Caco-2 (cell line): ENCODE measurements around the gene TMEFF2. TPM values are rescaled to one million over a fixed set of nuclear protein-coding genes. Genes with fewer than 3 reads are reported as not detected.

Experiments used
- BruUV-seq: library from RNA; stranded (reverse); fragments of 400-500 nt; replicated peaks from 2 replicates; lab custom pipeline; 2021; lab: Mats Ljungman, UMichigan
- CTCF ChIA-PET: fragments of 300-600 bp; sonication (Branson Sonifier 250); formaldehyde crosslinking; loops from one replicate; lab custom pipeline; 2022; ENCODE audit warnings: antibody characterized with exemption; lab: Charles Lee
- POLR2A ChIA-PET: fragments of 300-600 bp; sonication (Branson Sonifier 250); formaldehyde crosslinking; loops from one replicate; lab custom pipeline; 2022; ENCODE audit warnings: antibody characterized with exemption; lab: Charles Lee
- DNase-seq, 2 experiments: peaks; one replicate each; pipeline versions ENCODE4 v3.0.0 to v3.0.0-alpha.2; 2020 to 2022
- H3K27me3 ChIP-seq: replicated peaks from 2 replicates; pipeline ENCODE4 v1.6.0; 2011; ENCODE audit warnings: low read length; ENCODE audit not compliant: control insufficient read depth, insufficient read depth
- H3K36me3 ChIP-seq: 2 replicates; pipeline ENCODE4 v1.5.1; 2011; ENCODE audit warnings: low read length; ENCODE audit not compliant: control insufficient read depth, insufficient read depth
- H3K4me1 ChIP-seq: fragments of 250-450 bp; sonication (Bioruptor Pico); 2 replicates; pipeline ENCODE4 v1.5.1; 2020; ENCODE audit warnings: mild to moderate bottlenecking
- H3K4me3 ChIP-seq: 2 replicates; pipeline ENCODE4 v1.5.1; 2011; ENCODE audit warnings: low read depth, mild to moderate bottlenecking, control low read depth, low read length
- H3K9me3 ChIP-seq: fragments of 250-450 bp; sonication (Bioruptor Pico); 2 replicates; pipeline ENCODE4 v1.5.1; 2020; ENCODE audit warnings: mild to moderate bottlenecking, moderate library complexity
- H3K27ac Mint-ChIP-seq: one replicate; pipeline ENCODE4 v1.8.0; 2022; ENCODE audit warnings: mixed read lengths; ENCODE audit not compliant: unreplicated experiment
- H3K27me3 Mint-ChIP-seq: one replicate; pipeline ENCODE4 v1.8.0; 2022; ENCODE audit warnings: mixed read lengths; ENCODE audit not compliant: insufficient read depth, unreplicated experiment
- H3K36me3 Mint-ChIP-seq: one replicate; pipeline ENCODE4 v1.8.0; 2022; ENCODE audit warnings: mild to moderate bottlenecking, mixed read lengths; ENCODE audit not compliant: insufficient read depth, unreplicated experiment
- H3K4me1 Mint-ChIP-seq: one replicate; pipeline ENCODE4 v1.8.0; 2022; ENCODE audit warnings: low read depth, mixed read lengths; ENCODE audit not compliant: unreplicated experiment
- H3K4me3 Mint-ChIP-seq: one replicate; pipeline ENCODE4 v1.8.0; 2022; ENCODE audit warnings: mild to moderate bottlenecking, moderate library complexity, mixed read lengths; ENCODE audit not compliant: unreplicated experiment
- H3K9me3 Mint-ChIP-seq: one replicate; pipeline ENCODE4 v1.8.0; 2022; ENCODE audit warnings: mixed read lengths; ENCODE audit not compliant: unreplicated experiment
- CTCF ChIP-seq, 2 experiments: fragments of 200-600 bp in 1 of 2; IDR thresholded peaks; 1 replicate in 1 of 2; 2 replicates in 1 of 2; pipeline versions ENCODE4 v1.5.1 to v1.8.0; 2011 to 2022; ENCODE audit warnings: antibody characterized with exemption in 1 of 2, control low read depth in 1 of 2, inconsistent platforms in 1 of 2, low read depth in 1 of 2, low read length in 1 of 2, mild to moderate bottlenecking in 1 of 2, moderate library complexity in 1 of 2; ENCODE audit not compliant: insufficient read depth in 1 of 2, severe bottlenecking in 1 of 2, unreplicated experiment in 1 of 2
- intact Hi-C: fragments of 100-400 bp; cut with micrococcal nuclease; formaldehyde crosslinking; loops from one replicate; pipeline ENCODE4 v1.10.0; 2022; ENCODE audit not compliant: unreplicated experiment
- total RNA-seq: library from RNA; stranded (reverse); gene quantifications from 2 replicates; pipeline ENCODE4 v1.2.3, GENCODE V29; 2022

TMEFF2 gene
- total RNA-seq, 1 experiment from 2014 or later: not detected

GRCh38 chr2:192070099-192070498 is 124.6 kb downstream of the TMEFF2 start:
- no peaks in the 10 kb centered on the region for H3K4me1 Mint-ChIP-seq
- TF ChIP-seq CTCF (IDR thresholded peaks at IDR 0.05; ENCODE audit: insufficient read depth in 1 of 2, low read depth in 1 of 2, low read length in 1 of 2, severe bottlenecking in 1 of 2, unreplicated experiment in 1 of 2): no peak
- no peaks in the 10 kb centered on the region for H3K9me3 ChIP-seq
- no peaks in the 10 kb centered on the region for H3K4me1 ChIP-seq
- no peaks in the 10 kb centered on the region for H3K9me3 Mint-ChIP-seq
- intact Hi-C loops: no loop called here
- no peaks in the 10 kb centered on the region for H3K36me3 Mint-ChIP-seq
- peaks cover under 1% of the 10 kb centered on the region for H3K27me3 Mint-ChIP-seq
- no peak for DNase-seq
- ChIA-PET POLR2A (no interaction called here), CTCF (no interaction called here)
- H3K27me3 ChIP-seq: no peaks in the 10 kb centered on the region
- no peak overlapping the region for H3K4me3 ChIP-seq
- BruUV-seq: no TSS peak
- H3K27ac Mint-ChIP-seq: no peak overlapping the region
- H3K4me3 Mint-ChIP-seq: no peak overlapping the region
- no peaks in the 10 kb centered on the region for H3K36me3 ChIP-seq

GRCh38 chr2:192069417-192069816 is 125.3 kb downstream of the TMEFF2 start:
- DNase-seq: no peak
- H3K36me3 ChIP-seq: no peaks in the 10 kb centered on the region
- intact Hi-C loops: no loop called here
- Mint-ChIP-seq H3K9me3 (no peaks in the 10 kb centered on the region), H3K4me1 (no peaks in the 10 kb centered on the region), H3K4me3 (no peak overlapping the region), H3K36me3 (no peaks in the 10 kb centered on the region), H3K27me3 (peaks cover 3% of the 10 kb centered on the region), H3K27ac (no peak overlapping the region)
- POLR2A ChIA-PET: no interaction called here
- no peaks in the 10 kb centered on the region for H3K27me3 ChIP-seq
- TF ChIP-seq CTCF (IDR thresholded peaks at IDR 0.05; ENCODE audit: insufficient read depth in 1 of 2, low read depth in 1 of 2, low read length in 1 of 2, severe bottlenecking in 1 of 2, unreplicated experiment in 1 of 2): no peak
- BruUV-seq: no TSS peak
- H3K9me3 ChIP-seq: no peaks in the 10 kb centered on the region
- CTCF ChIA-PET: no interaction called here
- H3K4me1 ChIP-seq: no peaks in the 10 kb centered on the region
- no peak overlapping the region for H3K4me3 ChIP-seq

GRCh38 chr2:192068966-192069365 is 125.8 kb downstream of the TMEFF2 start:
- no peak overlapping the region for H3K4me3 Mint-ChIP-seq
- no peak for TF ChIP-seq CTCF (IDR thresholded peaks at IDR 0.05; ENCODE audit: insufficient read depth in 1 of 2, low read depth in 1 of 2, low read length in 1 of 2, severe bottlenecking in 1 of 2, unreplicated experiment in 1 of 2)
- Histone ChIP-seq H3K36me3 (no peaks in the 10 kb centered on the region), H3K27me3 (no peaks in the 10 kb centered on the region), H3K9me3 (no peaks in the 10 kb centered on the region), H3K4me1 (no peaks in the 10 kb centered on the region), H3K4me3 (no peak overlapping the region)
- no peaks in the 10 kb centered on the region for H3K9me3 Mint-ChIP-seq
- DNase-seq: no peak
- no peaks in the 10 kb centered on the region for H3K4me1 Mint-ChIP-seq
- no TSS peak for BruUV-seq
- no peak overlapping the region for H3K27ac Mint-ChIP-seq
- H3K27me3 Mint-ChIP-seq: peaks cover 3% of the 10 kb centered on the region
- H3K36me3 Mint-ChIP-seq: no peaks in the 10 kb centered on the region
- CTCF ChIA-PET: no interaction called here
- POLR2A ChIA-PET: no interaction called here
- intact Hi-C loops: no loop called here
